ENCODE results near the gene CEACAM7.

CEACAM7 gene

GRCh38 chr19:41627966-41628675 is 59.9 kb downstream of the CEACAM7 start:
- Histone ChIP-seq H3K27me3 (ENCODE audit: control insufficient read depth, insufficient read depth, low read length) (peaks cover 8% of the 10 kb centered on the region), H3K4me1 (ENCODE audit: control insufficient read depth, insufficient read depth, low read length) (no peaks in the 10 kb centered on the region), H3K9me3 (ENCODE audit: control insufficient read depth, low read length) (no peaks in the 10 kb centered on the region), H3K36me3 (ENCODE audit: control insufficient read depth, insufficient read depth, low read length) (no peaks in the 10 kb centered on the region), H3K4me3 (ENCODE audit: low read length) (no peak overlapping the region), H3K9ac (ENCODE audit: low read length) (no peak overlapping the region)

GRCh38 chr19:41626877-41627276 is 61.2 kb downstream of the CEACAM7 start, which contains the start of gene CEACAM4:
Gene CEACAM4 (minus strand): TSS chr19:41627074. CDS start chr19:41626963, 111 bp downstream.
- H3K36me3 ChIP-seq (ENCODE audit: control insufficient read depth, insufficient read depth, low read length) = no peaks in the 10 kb centered on the region
- no peaks in the 10 kb centered on the region for H3K9me3 ChIP-seq (ENCODE audit: control insufficient read depth, low read length)
- H3K4me1 ChIP-seq (ENCODE audit: control insufficient read depth, insufficient read depth, low read length) = no peaks in the 10 kb centered on the region
- no peak within 1 kb of the TSS for H3K9ac ChIP-seq (ENCODE audit: low read length)
- no peak within 1 kb of the TSS for H3K4me3 ChIP-seq (ENCODE audit: low read length)
- peaks cover 8% of the 10 kb centered on the region for H3K27me3 ChIP-seq (ENCODE audit: control insufficient read depth, insufficient read depth, low read length)

- H3K9ac ChIP-seq (ENCODE audit: low read length) = no peak overlapping the region
- H3K4me3 ChIP-seq (ENCODE audit: low read length) = no peak overlapping the region
- no peaks in the 10 kb centered on the region for H3K4me1 ChIP-seq (ENCODE audit: control insufficient read depth, insufficient read depth, low read length)
- no peaks in the 10 kb centered on the region for H3K36me3 ChIP-seq (ENCODE audit: control insufficient read depth, insufficient read depth, low read length)
- H3K9me3 ChIP-seq (ENCODE audit: control insufficient read depth, low read length) = no peaks in the 10 kb centered on the region
- peaks cover 8% of the 10 kb centered on the region for H3K27me3 ChIP-seq (ENCODE audit: control insufficient read depth, insufficient read depth, low read length)
Measured at GRCh38 chr19:41626278-41626677, 61.8 kb downstream of the CEACAM7 start.

- peaks cover 6% of the 10 kb centered on the region for H3K27me3 ChIP-seq (ENCODE audit: control insufficient read depth, insufficient read depth, low read length)
Measured at GRCh38 chr19:41624937-41625336, 63.1 kb downstream of the CEACAM7 start.

GRCh38 chr19:41624515-41624914 is 63.6 kb downstream of the CEACAM7 start:
- Histone ChIP-seq H3K9ac (ENCODE audit: low read length) (no peak overlapping the region), H3K36me3 (ENCODE audit: control insufficient read depth, insufficient read depth, low read length) (no peaks in the 10 kb centered on the region), H3K9me3 (ENCODE audit: control insufficient read depth, low read length) (no peaks in the 10 kb centered on the region), H3K4me3 (ENCODE audit: low read length) (no peak overlapping the region), H3K4me1 (ENCODE audit: control insufficient read depth, insufficient read depth, low read length) (no peaks in the 10 kb centered on the region), H3K27me3 (ENCODE audit: control insufficient read depth, insufficient read depth, low read length) (peaks cover 5% of the 10 kb centered on the region)

More at GRCh38 chr19:41624937-41625336, 63.1 kb downstream of the CEACAM7 start:
- Histone ChIP-seq H3K9ac (ENCODE audit: low read length) (no peak overlapping the region), H3K36me3 (ENCODE audit: control insufficient read depth, insufficient read depth, low read length) (no peaks in the 10 kb centered on the region), H3K9me3 (ENCODE audit: control insufficient read depth, low read length) (no peaks in the 10 kb centered on the region), H3K4me1 (ENCODE audit: control insufficient read depth, insufficient read depth, low read length) (no peaks in the 10 kb centered on the region), H3K4me3 (ENCODE audit: low read length) (no peak overlapping the region)

- H3K9me3 ChIP-seq (ENCODE audit: control insufficient read depth, low read length) = no peaks in the 10 kb centered on the region
- no peaks in the 10 kb centered on the region for H3K4me1 ChIP-seq (ENCODE audit: control insufficient read depth, insufficient read depth, low read length)
- H3K4me3 ChIP-seq (ENCODE audit: low read length) = no peak overlapping the region
- H3K9ac ChIP-seq (ENCODE audit: low read length) = no peak overlapping the region
- H3K36me3 ChIP-seq (ENCODE audit: control insufficient read depth, insufficient read depth, low read length) = no peaks in the 10 kb centered on the region
- peaks cover 2% of the 10 kb centered on the region for H3K27me3 ChIP-seq (ENCODE audit: control insufficient read depth, insufficient read depth, low read length)
Measured at GRCh38 chr19:41623360-41623759, 64.7 kb downstream of the CEACAM7 start.

Measured in mucosa of stomach (tissue), 1 donor.